Measurements from ENCODE around the gene ZNF592. TPM values are rescaled to one million over a fixed set of nuclear protein-coding genes. Genes with fewer than 3 reads are reported as not detected.

Gene ZNF592
- total RNA-seq, 1 donor from 2014 or later, result 29.1 TPM

GRCh38 chr15:84764585-84764984, 16.2 kb downstream of the ZNF592 start:
- no peak for DNase-seq (ENCODE audit: low spot score)
- Mint-ChIP-seq H3K9me3 (ENCODE audit: unreplicated experiment) (no peaks in the 10 kb centered on the region), H3K27me3 (ENCODE audit: unreplicated experiment) (no peaks in the 10 kb centered on the region), H3K36me3 (ENCODE audit: low read depth, unreplicated experiment) (peaks cover 6% of the 10 kb centered on the region), H3K27ac (ENCODE audit: unreplicated experiment) (no peak overlapping the region), H3K4me3 (ENCODE audit: unreplicated experiment) (no peak overlapping the region), H3K4me1 (ENCODE audit: unreplicated experiment) (no peaks in the 10 kb centered on the region)
- TF ChIP-seq CTCF (IDR thresholded peaks at IDR 0.05; ENCODE audit: unreplicated experiment), result no peak

- Mint-ChIP-seq H3K36me3 (ENCODE audit: low read depth, unreplicated experiment) (peaks cover 6% of the 10 kb centered on the region), H3K9me3 (ENCODE audit: unreplicated experiment) (no peaks in the 10 kb centered on the region), H3K4me1 (ENCODE audit: unreplicated experiment) (no peaks in the 10 kb centered on the region), H3K27me3 (ENCODE audit: unreplicated experiment) (no peaks in the 10 kb centered on the region), H3K27ac (ENCODE audit: unreplicated experiment) (no peak overlapping the region), H3K4me3 (ENCODE audit: unreplicated experiment) (no peak overlapping the region)
- DNase-seq (ENCODE audit: low spot score), result no peak
- no peak for TF ChIP-seq CTCF (IDR thresholded peaks at IDR 0.05; ENCODE audit: unreplicated experiment)
These were observed 16.6 kb downstream of the ZNF592 start for GRCh38 chr15:84764989-84765388.

- DNase-seq (ENCODE audit: low spot score), result no peak
- H3K27ac Mint-ChIP-seq (ENCODE audit: unreplicated experiment), result peak overlapping the region; percentile 17
- peaks cover 6% of the 10 kb centered on the region for H3K36me3 Mint-ChIP-seq (ENCODE audit: low read depth, unreplicated experiment)
- H3K4me3 Mint-ChIP-seq (ENCODE audit: unreplicated experiment), result no peak overlapping the region
- TF ChIP-seq CTCF (IDR thresholded peaks at IDR 0.05; ENCODE audit: unreplicated experiment), result no peak
- no peaks in the 10 kb centered on the region for H3K27me3 Mint-ChIP-seq (ENCODE audit: unreplicated experiment)
- no peaks in the 10 kb centered on the region for H3K9me3 Mint-ChIP-seq (ENCODE audit: unreplicated experiment)
- H3K4me1 Mint-ChIP-seq (ENCODE audit: unreplicated experiment), result peaks cover under 1% of the 10 kb centered on the region
These were observed 17.3 kb downstream of the ZNF592 start for GRCh38 chr15:84765675-84766074.

GRCh38 chr15:84766461-84767035, 18.2 kb downstream of the ZNF592 start:
- H3K36me3 Mint-ChIP-seq (ENCODE audit: low read depth, unreplicated experiment), result peaks cover 6% of the 10 kb centered on the region
- H3K27me3 Mint-ChIP-seq (ENCODE audit: unreplicated experiment), result no peaks in the 10 kb centered on the region
- H3K4me1 Mint-ChIP-seq (ENCODE audit: unreplicated experiment), result peaks cover 4% of the 10 kb centered on the region
- H3K27ac Mint-ChIP-seq (ENCODE audit: unreplicated experiment), result no peak overlapping the region
- no peak for DNase-seq (ENCODE audit: low spot score)
- H3K9me3 Mint-ChIP-seq (ENCODE audit: unreplicated experiment), result no peaks in the 10 kb centered on the region
- no peak for TF ChIP-seq CTCF (IDR thresholded peaks at IDR 0.05; ENCODE audit: unreplicated experiment)
- H3K4me3 Mint-ChIP-seq (ENCODE audit: unreplicated experiment), result no peak overlapping the region

GRCh38 chr15:84772031-84772430, 23.6 kb downstream of the ZNF592 start:
- no peak for TF ChIP-seq CTCF (IDR thresholded peaks at IDR 0.05; ENCODE audit: unreplicated experiment)
- no peaks in the 10 kb centered on the region for H3K27me3 Mint-ChIP-seq (ENCODE audit: unreplicated experiment)
- no peak overlapping the region for H3K4me3 Mint-ChIP-seq (ENCODE audit: unreplicated experiment)
- DNase-seq (ENCODE audit: low spot score), result no peak
- H3K27ac Mint-ChIP-seq (ENCODE audit: unreplicated experiment), result no peak overlapping the region
- H3K9me3 Mint-ChIP-seq (ENCODE audit: unreplicated experiment), result no peaks in the 10 kb centered on the region
- H3K36me3 Mint-ChIP-seq (ENCODE audit: low read depth, unreplicated experiment), result peaks cover 9% of the 10 kb centered on the region
- peaks cover 16% of the 10 kb centered on the region for H3K4me1 Mint-ChIP-seq (ENCODE audit: unreplicated experiment)

Data from endothelial cell (in vitro differentiated cells).